Activated T-helper 1 cell treated with anti-CD3 and anti-CD28 coated beads, Interleukin-2, amount 50 U/mL, for 16 hours (primary cell): ENCODE results near the gene STRAP.
"Not testable (repeated sequence)": the region's sequence is repeated elsewhere in the genome, so short reads cannot be mapped to it uniquely, and the experiment has no call there.

Experiments used
- DNase-seq, 2 donors: peaks; one replicate each; pipeline ENCODE4 v3.0.0-alpha.2; 2020; ENCODE audit warnings: low read depth in 1 of 2, low spot score in 1 of 2

Gene STRAP

DNA sequence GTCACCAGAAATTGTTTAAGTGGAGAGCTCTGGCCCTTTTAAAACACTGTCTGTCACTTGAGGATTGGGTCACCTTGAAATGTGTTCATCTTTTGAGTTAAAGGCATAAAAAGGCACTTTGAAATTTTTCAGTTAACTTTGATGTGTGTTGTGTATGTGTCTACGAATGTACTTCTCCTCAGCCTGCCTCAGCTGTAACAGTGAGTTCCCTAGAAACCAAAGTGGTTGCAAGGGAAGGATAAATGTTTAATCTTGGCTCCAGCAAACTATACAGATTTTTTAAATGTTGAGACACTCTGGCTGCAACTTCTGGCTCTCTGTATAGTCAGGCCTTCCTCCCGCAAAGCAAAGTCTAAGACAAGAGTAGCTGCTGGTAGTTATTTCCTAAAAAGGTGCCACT lies 37.2 kb downstream of the STRAP start:
- DNase-seq, result no peak

GRCh38 chr12:15924956-15925355 lies 42.8 kb downstream of the STRAP start:
- DNase-seq, result no peak

DNA sequence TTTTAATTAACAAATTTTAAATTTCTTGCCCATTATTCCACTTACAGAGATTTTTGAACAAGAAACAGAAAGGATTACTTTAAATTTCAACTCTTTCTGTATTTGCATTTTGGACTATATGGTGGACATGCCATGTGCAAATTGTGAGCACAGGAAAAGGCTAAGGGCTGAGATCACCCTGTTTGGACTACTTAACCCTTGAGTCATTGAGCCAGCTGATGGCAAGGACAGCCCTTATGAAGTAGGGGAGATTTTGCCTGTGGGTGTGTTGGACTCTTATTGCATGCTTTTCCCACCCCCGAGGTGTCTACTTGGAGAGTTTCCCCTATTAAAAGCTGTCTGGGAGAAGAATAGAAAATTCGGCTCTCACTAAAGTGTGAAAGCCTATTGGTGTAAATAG lies 46.2 kb downstream of the STRAP start:
- DNase-seq, result no peak

- no peak for DNase-seq
Measured at GRCh38 chr12:15928870-15929571, 46.8 kb downstream of the STRAP start.

- DNase-seq, result no peak
Measured at GRCh38 chr12:15931590-15932053, 49.4 kb downstream of the STRAP start.

GRCh38 chr12:15932327-15932726 lies 50.1 kb downstream of the STRAP start:
- no peak for DNase-seq

DNA sequence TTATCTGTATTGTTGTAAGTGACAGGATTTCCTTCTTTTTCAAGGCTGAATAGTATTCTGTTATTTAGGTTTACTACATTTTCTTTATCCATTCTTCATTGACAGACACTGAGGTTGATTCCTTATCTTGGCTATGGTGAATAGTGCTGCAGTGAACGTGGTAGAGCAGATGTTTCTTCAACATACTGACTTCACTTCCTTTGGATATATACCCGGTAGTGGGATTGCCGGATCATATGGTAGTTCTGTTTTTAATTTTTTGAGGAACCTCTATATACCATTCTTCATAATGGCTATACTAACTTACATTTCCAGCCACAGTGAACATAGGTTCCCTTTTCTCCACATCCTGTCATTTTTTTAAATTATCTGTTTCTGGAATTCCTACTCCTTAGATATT lies 50.8 kb downstream of the STRAP start:
- no peak for DNase-seq

GRCh38 chr12:15933751-15934150 lies 51.6 kb downstream of the STRAP start:
- DNase-seq, result no peak

DNA sequence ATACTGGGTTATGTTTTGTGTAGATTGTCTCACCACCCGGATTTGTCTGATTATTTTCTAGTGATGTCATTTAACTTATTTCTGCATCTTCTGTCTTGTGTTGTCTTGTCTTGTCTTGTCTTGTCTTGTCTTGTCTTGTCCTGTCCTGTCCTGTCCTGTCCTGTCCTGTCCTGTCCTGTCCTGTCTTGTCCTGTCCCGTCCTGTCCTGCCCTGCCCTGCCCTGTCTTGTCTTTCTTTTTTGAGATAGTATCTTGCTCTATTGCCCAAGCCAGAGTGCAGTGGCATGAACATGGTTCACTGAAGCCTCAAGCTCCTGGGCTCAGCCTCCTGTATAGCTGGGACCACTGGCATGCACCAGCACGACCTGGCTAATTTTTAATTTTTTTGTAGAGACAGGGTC lies 54.6 kb downstream of the STRAP start:
- DNase-seq, result no peak

DNA sequence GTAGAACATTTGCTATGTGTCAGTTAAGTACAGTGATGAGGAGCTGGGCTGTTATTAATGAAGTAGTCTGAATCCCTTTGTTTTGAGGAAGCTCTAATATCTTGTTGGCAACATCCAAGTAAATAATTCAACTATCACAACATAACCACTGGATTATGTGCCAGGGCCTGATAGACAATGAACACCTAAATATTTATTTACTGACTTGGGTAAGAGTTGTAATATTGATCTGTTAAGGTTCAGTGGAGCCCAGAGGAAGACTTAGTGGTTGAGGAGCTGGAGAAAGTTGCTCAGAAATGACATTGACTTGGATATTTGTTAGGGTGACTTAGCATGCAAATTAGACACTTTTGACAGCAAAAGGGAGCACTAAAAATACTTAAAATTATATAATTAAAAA lies 55.7 kb downstream of the STRAP start:
- no peak for DNase-seq

DNA sequence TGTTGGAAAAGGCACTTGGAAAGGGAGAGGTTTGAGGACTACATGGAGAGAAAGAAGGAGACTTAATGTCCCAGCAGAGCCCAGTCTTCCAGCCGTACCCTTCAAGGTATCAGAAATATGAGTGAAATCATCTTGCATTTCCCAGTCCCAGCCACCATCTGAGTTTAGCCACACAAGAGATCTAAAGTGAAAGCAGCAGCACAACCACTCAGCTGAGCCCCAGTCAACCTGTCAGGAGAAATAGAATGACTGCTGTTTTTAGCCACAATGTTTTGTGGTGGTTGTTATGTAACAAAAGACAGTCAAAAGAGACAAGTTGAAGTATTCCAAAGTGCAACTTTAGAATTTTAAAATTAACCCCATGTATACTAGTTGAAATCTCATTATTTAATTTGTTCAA lies 56.9 kb downstream of the STRAP start:
- no peak for DNase-seq

GRCh38 chr12:15942475-15942874 lies 60.3 kb downstream of the STRAP start:
- no peak for DNase-seq

DNA sequence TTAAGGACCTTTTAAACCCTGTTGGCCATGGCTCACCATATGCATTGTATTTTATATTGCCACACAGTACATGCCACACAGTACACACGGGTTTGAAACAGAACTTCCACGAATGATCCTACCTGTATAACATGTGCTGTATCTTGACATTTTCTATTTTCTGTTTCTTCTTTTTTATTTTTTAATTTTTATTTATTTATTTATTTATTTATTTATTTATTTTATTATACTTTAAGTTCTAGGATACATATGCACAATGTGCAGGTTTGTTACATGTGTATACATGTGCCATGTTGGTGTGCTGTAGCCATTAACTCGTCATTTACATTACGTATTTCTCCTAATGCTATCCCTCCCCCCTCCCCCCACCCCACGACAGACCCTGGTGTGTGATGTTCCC lies 61.3 kb downstream of the STRAP start:
- not testable (repeated sequence) for DNase-seq

DNA sequence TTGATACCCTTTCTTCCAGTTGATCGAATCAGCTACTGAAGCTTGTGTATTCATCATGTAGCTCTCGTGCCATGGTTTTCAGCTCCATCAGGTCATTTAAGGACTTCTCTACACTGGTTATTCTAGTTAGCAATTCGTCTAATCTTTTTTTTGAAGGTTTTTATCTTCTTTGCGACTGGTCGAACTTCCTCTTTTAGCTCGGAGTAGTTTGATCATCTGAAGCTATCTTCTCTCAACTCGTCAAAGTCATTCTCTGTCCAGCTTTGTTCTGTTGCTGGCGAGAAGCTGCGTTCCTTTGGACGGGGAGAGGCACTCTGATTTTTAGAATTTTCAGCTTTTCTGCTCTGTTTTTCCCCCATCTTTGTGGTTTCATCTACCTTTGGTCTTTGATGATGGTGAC lies 66.3 kb downstream of the STRAP start:
- not testable (repeated sequence) for DNase-seq
